ENCODE data around the gene CACNA2D2. TPM values are rescaled to one million over a fixed set of nuclear protein-coding genes. Genes with fewer than 3 reads are reported as not detected.

Gene CACNA2D2
- total RNA-seq, 2 donors from 2014 or later: 5.6 to 9.1 TPM

GRCh38 chr3:50422153-50422552 is 81.3 kb downstream of the CACNA2D2 start:
- WGBS: 89% methylated on average over 1 of the region's 1 CpG
- Histone ChIP-seq H3K9me3 (no peaks in the 10 kb centered on the region), H3K27ac (no peak overlapping the region), H3K4me3 (no peak overlapping the region), H3K27me3 (replicated peaks; ENCODE audit: insufficient read depth) (no peaks in the 10 kb centered on the region), H3K36me3 (no peaks in the 10 kb centered on the region), H3K4me1 (replicated peaks) (no peaks in the 10 kb centered on the region)
- TF ChIP-seq POLR2A (IDR thresholded peaks at IDR 0.05) (no peak), POLR2AphosphoS5 (IDR thresholded peaks at IDR 0.05) (no peak), CTCF (IDR thresholded peaks at IDR 0.05) (no peak)
- DNase-seq (ENCODE audit: low spot score): no peak
- intact Hi-C loops (cut with DNase I): no loop called here

GRCh38 chr3:50419595-50420370 is 83.7 kb downstream of the CACNA2D2 start:
- H3K4me3 ChIP-seq: no peak overlapping the region
- H3K9me3 ChIP-seq: no peaks in the 10 kb centered on the region
- intact Hi-C loops (cut with DNase I): no loop called here
- 87% methylated on average over 18 of the region's 18 CpGs for WGBS
- no peak for DNase-seq (ENCODE audit: low spot score)
- H3K36me3 ChIP-seq: no peaks in the 10 kb centered on the region
- H3K27me3 ChIP-seq (replicated peaks; ENCODE audit: insufficient read depth): no peaks in the 10 kb centered on the region
- H3K27ac ChIP-seq: no peak overlapping the region
- TF ChIP-seq POLR2A (IDR thresholded peaks at IDR 0.05) (no peak), CTCF (IDR thresholded peaks at IDR 0.05) (no peak), POLR2AphosphoS5 (IDR thresholded peaks at IDR 0.05) (no peak)
- no peaks in the 10 kb centered on the region for H3K4me1 ChIP-seq (replicated peaks)

- WGBS: 75% methylated on average over 4 of the region's 4 CpGs
- Histone ChIP-seq H3K27ac (no peak overlapping the region), H3K36me3 (no peaks in the 10 kb centered on the region), H3K4me1 (replicated peaks) (no peaks in the 10 kb centered on the region), H3K4me3 (no peak overlapping the region), H3K9me3 (no peaks in the 10 kb centered on the region), H3K27me3 (replicated peaks; ENCODE audit: insufficient read depth) (no peaks in the 10 kb centered on the region)
- intact Hi-C loops (cut with DNase I): no loop called here
- DNase-seq (ENCODE audit: low spot score): no peak
- TF ChIP-seq CTCF (IDR thresholded peaks at IDR 0.05): no peak
- TF ChIP-seq POLR2A (IDR thresholded peaks at IDR 0.05): no peak
- no peak for TF ChIP-seq POLR2AphosphoS5 (IDR thresholded peaks at IDR 0.05)
Measured at GRCh38 chr3:50418850-50419249, 84.6 kb downstream of the CACNA2D2 start.

- no peak overlapping the region for H3K4me3 ChIP-seq
Measured at GRCh38 chr3:50417637-50418033, 85.8 kb downstream of the CACNA2D2 start.

More at GRCh38 chr3:50417637-50418033, 85.8 kb downstream of the CACNA2D2 start:
- no peaks in the 10 kb centered on the region for H3K4me1 ChIP-seq (replicated peaks)
- H3K27ac ChIP-seq: no peak overlapping the region
- no peak for TF ChIP-seq POLR2AphosphoS5 (IDR thresholded peaks at IDR 0.05)
- no peak for TF ChIP-seq POLR2A (IDR thresholded peaks at IDR 0.05)
- TF ChIP-seq CTCF (IDR thresholded peaks at IDR 0.05): no peak
- H3K27me3 ChIP-seq (replicated peaks; ENCODE audit: insufficient read depth): no peaks in the 10 kb centered on the region
- H3K36me3 ChIP-seq: no peaks in the 10 kb centered on the region
- DNase-seq (ENCODE audit: low spot score): no peak
- no peaks in the 10 kb centered on the region for H3K9me3 ChIP-seq
- 37% methylated on average over 4 of the region's 4 CpGs for WGBS
- intact Hi-C loops (cut with DNase I): no loop called here

Data from prostate gland (tissue), 2 donors.